ENCODE measurements around the gene ABCA3.

DNA sequence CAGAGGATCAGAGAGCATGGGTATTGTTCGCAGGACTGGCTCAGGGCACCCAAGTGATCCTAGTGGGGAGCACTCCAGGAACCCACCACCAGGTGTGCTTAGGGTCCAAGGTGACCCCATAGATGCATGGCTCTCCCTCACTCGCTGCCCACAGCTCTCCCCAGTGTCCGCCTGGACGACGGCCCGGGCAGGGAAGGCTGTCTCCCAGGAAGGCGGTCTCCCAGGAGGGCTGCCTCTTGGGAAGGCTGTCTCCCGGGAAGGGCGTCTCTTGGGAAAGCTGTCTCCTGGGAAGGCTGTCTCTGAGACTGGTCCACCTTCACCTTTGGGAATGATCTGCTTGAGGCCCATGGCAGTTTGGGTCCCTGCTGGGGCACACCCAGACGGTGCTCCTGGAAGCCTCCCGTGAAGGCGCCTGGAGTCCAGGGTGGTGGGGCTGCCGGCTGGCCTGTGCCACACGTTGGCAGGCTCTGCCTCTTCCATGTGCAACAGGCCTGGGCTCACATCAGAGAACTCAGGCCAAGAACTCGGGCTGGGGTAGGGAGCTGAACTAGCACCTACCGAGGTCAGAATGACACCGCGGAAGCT lies 94.1 kb downstream of the ABCA3 start:
- TF ChIP-seq POLR2A (IDR thresholded peaks at IDR 0.05) = no peak
- TF ChIP-seq, protein P1, sequence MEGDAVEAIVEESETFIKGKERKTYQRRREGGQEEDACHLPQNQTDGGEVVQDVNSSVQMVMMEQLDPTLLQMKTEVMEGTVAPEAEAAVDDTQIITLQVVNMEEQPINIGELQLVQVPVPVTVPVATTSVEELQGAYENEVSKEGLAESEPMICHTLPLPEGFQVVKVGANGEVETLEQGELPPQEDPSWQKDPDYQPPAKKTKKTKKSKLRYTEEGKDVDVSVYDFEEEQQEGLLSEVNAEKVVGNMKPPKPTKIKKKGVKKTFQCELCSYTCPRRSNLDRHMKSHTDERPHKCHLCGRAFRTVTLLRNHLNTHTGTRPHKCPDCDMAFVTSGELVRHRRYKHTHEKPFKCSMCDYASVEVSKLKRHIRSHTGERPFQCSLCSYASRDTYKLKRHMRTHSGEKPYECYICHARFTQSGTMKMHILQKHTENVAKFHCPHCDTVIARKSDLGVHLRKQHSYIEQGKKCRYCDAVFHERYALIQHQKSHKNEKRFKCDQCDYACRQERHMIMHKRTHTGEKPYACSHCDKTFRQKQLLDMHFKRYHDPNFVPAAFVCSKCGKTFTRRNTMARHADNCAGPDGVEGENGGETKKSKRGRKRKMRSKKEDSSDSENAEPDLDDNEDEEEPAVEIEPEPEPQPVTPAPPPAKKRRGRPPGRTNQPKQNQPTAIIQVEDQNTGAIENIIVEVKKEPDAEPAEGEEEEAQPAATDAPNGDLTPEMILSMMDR (IDR thresholded peaks at IDR 0.05) = no peak

All from tibial nerve (tissue), 3 donors.